A549 (cell line): ENCODE measurements around the gene PTHLH. TPM values are rescaled to one million over a fixed set of nuclear protein-coding genes. Genes with fewer than 3 reads are reported as not detected.

Source experiments
- ATAC-seq, 2 experiments: fragments of 200-7000 bp in 1 of 2; fragments of >200 bp in 1 of 2; cut with Nextera tagmentation in 1 of 2; cut with Tn5 transposase in 1 of 2; 3 replicates each; pipeline versions ENCODE4 v1.8.0 to v1.9.1; 2018 to 2020; ENCODE audit warnings: mild to moderate bottlenecking in 1 of 2, moderate library complexity in 1 of 2
- CTCF ChIA-PET: fragments of 300-600 bp; sonication (Branson Sonifier 250); formaldehyde crosslinking; extraction: SDS; loops from one replicate; lab custom pipeline; 2021; ENCODE audit warnings: antibody characterized with exemption, inconsistent platforms; lab: Yijun Ruan, JAX
- POLR2A ChIA-PET: fragments of 350-600 bp; formaldehyde crosslinking; extraction: SDS; loops from one replicate; lab custom pipeline; 2021; ENCODE audit warnings: antibody characterized with exemption, inconsistent platforms; lab: Yijun Ruan, JAX
- DNase-seq, 2 experiments: peaks; one replicate each; pipeline versions ENCODE4 v3.0.0 to v3.0.0-alpha.2; 2011 to 2016; ENCODE audit warnings: low read depth in 1 of 2, low spot score in 1 of 2
- FAIRE-seq: peaks from 2 replicates; lab custom pipeline; 2011; peaks lifted over from hg19 to GRCh38; lab: Jason Lieb, UNC
- H3K27ac ChIP-seq, 2 experiments: fragments of >200 bp; sonication (Bioruptor Twin); formaldehyde crosslinking; 3 replicates each; pipeline ENCODE4 v1.5.1; 2016 to 2017
- H3K4me1 ChIP-seq: fragments of >200 bp; sonication (Bioruptor Twin); formaldehyde crosslinking; 3 replicates; pipeline ENCODE4 v1.6.1; 2016
- H3K4me2 ChIP-seq: fragments of >200 bp; sonication (Bioruptor Twin); formaldehyde crosslinking; 3 replicates; pipeline ENCODE4 v1.6.1; 2016
- H3K4me3 ChIP-seq: fragments of >200 bp; sonication (Bioruptor Twin); formaldehyde crosslinking; 3 replicates; pipeline ENCODE4 v1.5.1; 2016
- H3K9me3 ChIP-seq: fragments of >200 bp; sonication (Bioruptor Twin); formaldehyde crosslinking; 3 replicates; pipeline ENCODE4 v1.6.1; 2016
- CBX2 ChIP-seq: fragments of 200-600 bp; sonication (generic); IDR thresholded peaks from 2 replicates; pipeline ENCODE4 v1.6.1; 2016; ENCODE audit warnings: low read depth, mild to moderate bottlenecking, borderline replicate concordance
- CBX8 ChIP-seq: fragments of 200-600 bp; sonication (generic); IDR thresholded peaks from 2 replicates; pipeline ENCODE4 v1.6.1; 2016
- CHD4 ChIP-seq: fragments of 200-600 bp; sonication (generic); IDR thresholded peaks from 2 replicates; pipeline ENCODE4 v1.6.1; 2016; ENCODE audit warnings: antibody characterized with exemption, mild to moderate bottlenecking, borderline replicate concordance
- EHF ChIP-seq: fragments of 250-450 bp; sonication (Bioruptor Pico); IDR thresholded peaks from 2 replicates; pipeline ENCODE4 v1.5.0; 2020; ENCODE audit warnings: mild to moderate bottlenecking
- EHMT2 ChIP-seq: fragments of 200-600 bp; sonication (generic); IDR thresholded peaks from 2 replicates; pipeline ENCODE4 v1.6.1; 2016; ENCODE audit warnings: antibody characterized with exemption, low read depth, mild to moderate bottlenecking, moderate library complexity
- ESRRA ChIP-seq: fragments of 150-350 bp; IDR thresholded peaks from 2 replicates; pipeline ENCODE4 v1.6.1; 2014; ENCODE audit warnings: mild to moderate bottlenecking, low read length, borderline replicate concordance
- FOXS1 ChIP-seq: fragments of 250-450 bp; sonication (Bioruptor Pico); IDR thresholded peaks from 2 replicates; pipeline ENCODE4 v1.5.0; 2020; ENCODE audit warnings: mild to moderate bottlenecking, moderate library complexity
- GATA3 ChIP-seq: IDR thresholded peaks from 2 replicates; pipeline ENCODE4 v1.6.1; 2012; ENCODE audit warnings: borderline replicate concordance
- HOXB13 ChIP-seq: fragments of 250-450 bp; sonication (Bioruptor Pico); IDR thresholded peaks from 2 replicates; pipeline ENCODE4 v1.5.0; 2020; ENCODE audit warnings: low read depth, mild to moderate bottlenecking, moderate library complexity
- MAZ ChIP-seq: fragments of 150-350 bp; IDR thresholded peaks from 2 replicates; pipeline ENCODE4 v1.6.1; 2014; ENCODE audit warnings: antibody characterized with exemption, low read depth, low read length, borderline replicate concordance
- MYC ChIP-seq: IDR thresholded peaks from 2 replicates; pipeline ENCODE4 v1.6.1; 2012; ENCODE audit warnings: mild to moderate bottlenecking, inconsistent platforms, low read length, improper control_type of control experiment, borderline replicate concordance
- NR3C1 ChIP-seq: fragments of >200 bp; sonication (Bioruptor Twin); formaldehyde crosslinking; IDR thresholded peaks from 3 replicates; pipeline ENCODE4 v1.6.1; 2017
- PHF8 ChIP-seq: fragments of 200-600 bp; sonication (generic); IDR thresholded peaks from 2 replicates; pipeline ENCODE4 v1.6.1; 2016; ENCODE audit warnings: low read depth, mild to moderate bottlenecking, antibody characterized with exemption, moderate library complexity, borderline replicate concordance
- RCOR1 ChIP-seq: fragments of 150-350 bp; IDR thresholded peaks from 2 replicates; pipeline ENCODE4 v1.6.1; 2014; ENCODE audit warnings: antibody characterized with exemption, low read length, low read depth
- RNF2 ChIP-seq: fragments of 200-600 bp; sonication (generic); IDR thresholded peaks from 2 replicates; pipeline ENCODE4 v1.6.1; 2016; ENCODE audit warnings: low read depth, mild to moderate bottlenecking, antibody characterized with exemption, moderate library complexity, borderline replicate concordance
- SMC3 ChIP-seq: fragments of >200 bp; sonication (Bioruptor Twin); formaldehyde crosslinking; IDR thresholded peaks from 3 replicates; pipeline ENCODE4 v1.6.1; 2018; ENCODE audit warnings: inconsistent platforms
- SREBF2 ChIP-seq: fragments of 450-650 bp; IDR thresholded peaks from 2 replicates; pipeline ENCODE4 v1.6.1; 2014; ENCODE audit warnings: mild to moderate bottlenecking, moderate library complexity
- ZC3H11A ChIP-seq: fragments of 450-650 bp; IDR thresholded peaks from 2 replicates; pipeline ENCODE4 v1.6.1; 2014; ENCODE audit warnings: antibody characterized with exemption, mild to moderate bottlenecking
- ZFP36 ChIP-seq: fragments of 450-650 bp; IDR thresholded peaks from 2 replicates; pipeline ENCODE4 v1.6.1; 2014; ENCODE audit warnings: borderline replicate concordance; ENCODE audit not compliant: partially characterized antibody
- ZNF302 ChIP-seq: fragments of 250-450 bp; sonication (Bioruptor Pico); IDR thresholded peaks from 2 replicates; pipeline ENCODE4 v1.9.0; 2021; ENCODE audit warnings: inconsistent platforms, mild to moderate bottlenecking, moderate library complexity
- WGBS: methylation state at CpG from one replicate; pipeline ENCODE4 v1.1.6; 2017; ENCODE audit errors: missing lambda C conversion rate; 5-methylcytosine and 5-hydroxymethylcytosine counted together
- polyA plus RNA-seq, 4 experiments: library from polyadenylated mRNA; depleted of rRNA in 3 of 4; stranded (reverse); fragments of >200 nt; fragmentation: RNase III in 1 of 4; extraction: RNeasy Plus Mini Kit Qiagen cat#74134 plus additional on column Dnase treatment in 1 of 4; gene quantifications; 2 replicates in 3 of 4; 3 replicates in 1 of 4; pipeline ENCODE4 v1.2.3, GENCODE V29; 2011 to 2017
- TF ChIP-seq, protein P1 (sequence below): fragments of 450-650 bp; IDR thresholded peaks from 2 replicates; pipeline ENCODE4 v1.6.1; 2014; ENCODE audit warnings: antibody characterized with exemption
- TF ChIP-seq, protein P2 (sequence below): fragments of 250-450 bp; sonication (Bioruptor Pico); IDR thresholded peaks from 2 replicates; pipeline ENCODE4 v1.5.0; 2021; ENCODE audit warnings: mild to moderate bottlenecking, moderate library complexity, borderline replicate concordance
- TF ChIP-seq, protein P3 (sequence below): fragments of 200-600 bp; sonication (generic); IDR thresholded peaks from 2 replicates; pipeline ENCODE4 v1.6.1; 2016; ENCODE audit warnings: antibody characterized with exemption, mild to moderate bottlenecking, moderate library complexity
- TF ChIP-seq, protein P4 (sequence below): fragments of >200 bp; sonication (Bioruptor Twin); formaldehyde crosslinking; IDR thresholded peaks from 2 replicates; pipeline ENCODE4 v1.6.1; 2016

Gene PTHLH
- polyA plus RNA-seq, 2 of the 4 experiments (the other 2 are of a cell fraction): 10.9 to 27.9 TPM

DNA sequence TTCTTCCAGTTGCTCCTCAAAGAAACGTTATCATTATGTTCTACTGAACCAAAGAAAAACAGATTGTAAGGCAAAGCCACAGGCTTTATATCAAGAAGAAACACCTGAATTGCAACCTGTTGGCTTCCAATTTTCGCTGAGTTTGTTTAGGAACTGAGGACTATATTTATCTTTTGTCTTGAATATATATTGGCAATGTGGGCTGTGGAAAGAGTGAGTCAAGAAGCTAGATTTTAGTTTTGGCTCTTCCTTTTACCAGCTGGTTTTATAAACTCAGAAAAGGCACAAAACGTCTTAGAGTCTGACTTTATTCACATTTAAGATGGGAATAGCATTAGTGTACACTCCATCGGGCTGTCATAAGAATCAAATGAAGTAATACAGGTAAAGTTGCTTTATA, 10.4 kb upstream of the PTHLH start:
- CTCF ChIA-PET: interaction anchor here (1.0 to 4.7 kb wide), 4 partner anchors 9 to 35 kb away, joined by 3 to 17 read pairs (median 7); no protein-coding TSS in a partner anchor
- 61% methylated on average over 4 of the region's 4 CpGs for WGBS
- H3K4me1 ChIP-seq: peaks cover 38% of the 10 kb centered on the region

DNA sequence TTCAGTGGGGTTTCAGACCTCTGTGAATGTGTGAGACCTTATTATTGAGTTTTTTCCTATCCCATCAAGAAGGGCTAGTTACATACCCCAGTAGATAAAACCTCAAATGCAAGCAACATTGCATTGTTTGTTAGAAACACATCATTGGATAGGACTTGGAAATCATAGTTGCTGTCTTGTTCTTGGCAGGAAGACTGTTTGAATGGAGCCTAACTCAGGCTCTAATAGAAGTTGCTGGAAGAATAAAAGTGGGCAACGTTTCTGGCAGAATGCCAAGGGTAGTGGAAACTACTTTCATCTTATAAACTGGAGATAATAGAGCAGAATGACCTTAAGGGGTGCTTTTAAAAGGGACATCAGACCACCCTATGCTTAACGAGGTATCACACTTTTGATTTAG, 9.9 kb upstream of the PTHLH start:
- ATAC-seq (no peak), DNase-seq (no peak), FAIRE-seq (peak; percentile 46)
- peak overlapping the region; percentile 9; the same call in 1 of the 3 replicates for H3K4me2 ChIP-seq
- H3K9me3 ChIP-seq: no peaks in the 10 kb centered on the region
- ChIA-PET CTCF (interaction anchor here (1.0 to 4.7 kb wide), 4 partner anchors 8 to 46 kb away, joined by 3 to 17 read pairs (median 3); no protein-coding TSS in a partner anchor), POLR2A (interaction anchor here (0.9 to 1.3 kb wide), 3 partner anchors 12 to 250 kb away, joined by 4 to 10 read pairs (median 6); partner anchors contain the start of gene CCDC91)
- H3K4me3 ChIP-seq: no peak overlapping the region
- H3K4me1 ChIP-seq: peaks cover 38% of the 10 kb centered on the region
- peak overlapping the region; percentile 24 to 84 for H3K27ac ChIP-seq
- WGBS: 42% methylated on average over 2 of the region's 2 CpGs
- TF ChIP-seq, protein P1, sequence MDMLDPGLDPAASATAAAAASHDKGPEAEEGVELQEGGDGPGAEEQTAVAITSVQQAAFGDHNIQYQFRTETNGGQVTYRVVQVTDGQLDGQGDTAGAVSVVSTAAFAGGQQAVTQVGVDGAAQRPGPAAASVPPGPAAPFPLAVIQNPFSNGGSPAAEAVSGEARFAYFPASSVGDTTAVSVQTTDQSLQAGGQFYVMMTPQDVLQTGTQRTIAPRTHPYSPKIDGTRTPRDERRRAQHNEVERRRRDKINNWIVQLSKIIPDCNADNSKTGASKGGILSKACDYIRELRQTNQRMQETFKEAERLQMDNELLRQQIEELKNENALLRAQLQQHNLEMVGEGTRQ: no peak
- TF ChIP-seq NR3C1 (no peak), CBX8 (no peak), SREBF2 (no peak), EHF (CRISPR knock-in tag) (no peak), FOXS1 (CRISPR knock-in tag) (no peak), PHF8 (no peak), CHD4 (no peak), ZFP36 (no peak), MAZ (no peak), RCOR1 (no peak)
- TF ChIP-seq, protein P2, sequence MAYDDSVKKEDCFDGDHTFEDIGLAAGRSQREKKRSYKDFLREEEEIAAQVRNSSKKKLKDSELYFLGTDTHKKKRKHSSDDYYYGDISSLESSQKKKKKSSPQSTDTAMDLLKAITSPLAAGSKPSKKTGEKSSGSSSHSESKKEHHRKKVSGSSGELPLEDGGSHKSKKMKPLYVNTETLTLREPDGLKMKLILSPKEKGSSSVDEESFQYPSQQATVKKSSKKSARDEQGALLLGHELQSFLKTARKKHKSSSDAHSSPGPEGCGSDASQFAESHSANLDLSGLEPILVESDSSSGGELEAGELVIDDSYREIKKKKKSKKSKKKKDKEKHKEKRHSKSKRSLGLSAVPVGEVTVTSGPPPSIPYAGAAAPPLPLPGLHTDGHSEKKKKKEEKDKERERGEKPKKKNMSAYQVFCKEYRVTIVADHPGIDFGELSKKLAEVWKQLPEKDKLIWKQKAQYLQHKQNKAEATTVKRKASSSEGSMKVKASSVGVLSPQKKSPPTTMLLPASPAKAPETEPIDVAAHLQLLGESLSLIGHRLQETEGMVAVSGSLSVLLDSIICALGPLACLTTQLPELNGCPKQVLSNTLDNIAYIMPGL: no peak
- TF ChIP-seq, protein P3, sequence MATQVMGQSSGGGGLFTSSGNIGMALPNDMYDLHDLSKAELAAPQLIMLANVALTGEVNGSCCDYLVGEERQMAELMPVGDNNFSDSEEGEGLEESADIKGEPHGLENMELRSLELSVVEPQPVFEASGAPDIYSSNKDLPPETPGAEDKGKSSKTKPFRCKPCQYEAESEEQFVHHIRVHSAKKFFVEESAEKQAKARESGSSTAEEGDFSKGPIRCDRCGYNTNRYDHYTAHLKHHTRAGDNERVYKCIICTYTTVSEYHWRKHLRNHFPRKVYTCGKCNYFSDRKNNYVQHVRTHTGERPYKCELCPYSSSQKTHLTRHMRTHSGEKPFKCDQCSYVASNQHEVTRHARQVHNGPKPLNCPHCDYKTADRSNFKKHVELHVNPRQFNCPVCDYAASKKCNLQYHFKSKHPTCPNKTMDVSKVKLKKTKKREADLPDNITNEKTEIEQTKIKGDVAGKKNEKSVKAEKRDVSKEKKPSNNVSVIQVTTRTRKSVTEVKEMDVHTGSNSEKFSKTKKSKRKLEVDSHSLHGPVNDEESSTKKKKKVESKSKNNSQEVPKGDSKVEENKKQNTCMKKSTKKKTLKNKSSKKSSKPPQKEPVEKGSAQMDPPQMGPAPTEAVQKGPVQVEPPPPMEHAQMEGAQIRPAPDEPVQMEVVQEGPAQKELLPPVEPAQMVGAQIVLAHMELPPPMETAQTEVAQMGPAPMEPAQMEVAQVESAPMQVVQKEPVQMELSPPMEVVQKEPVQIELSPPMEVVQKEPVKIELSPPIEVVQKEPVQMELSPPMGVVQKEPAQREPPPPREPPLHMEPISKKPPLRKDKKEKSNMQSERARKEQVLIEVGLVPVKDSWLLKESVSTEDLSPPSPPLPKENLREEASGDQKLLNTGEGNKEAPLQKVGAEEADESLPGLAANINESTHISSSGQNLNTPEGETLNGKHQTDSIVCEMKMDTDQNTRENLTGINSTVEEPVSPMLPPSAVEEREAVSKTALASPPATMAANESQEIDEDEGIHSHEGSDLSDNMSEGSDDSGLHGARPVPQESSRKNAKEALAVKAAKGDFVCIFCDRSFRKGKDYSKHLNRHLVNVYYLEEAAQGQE: no peak

More for the DNA sequence above, 10.4 kb upstream of the PTHLH start:
- Histone ChIP-seq H3K27ac (peak overlapping the region; percentile 24 to 84; a peak in 3 of 6 replicates), H3K4me3 (no peak overlapping the region), H3K9me3 (no peaks in the 10 kb centered on the region), H3K4me2 (no peak overlapping the region; the same call in 2 of the 3 replicates)
- TF ChIP-seq ZNF302 (CRISPR knock-in tag) (no peak), PHF8 (no peak), SREBF2 (no peak), RNF2 (no peak), MYC (no peak), GATA3 (no peak), CBX8 (no peak), ESRRA (no peak), SMC3 (no peak), HOXB13 (CRISPR knock-in tag) (no peak), EHMT2 (no peak), ZC3H11A (no peak), EHF (CRISPR knock-in tag) (no peak), CBX2 (no peak)
- TF ChIP-seq, protein P3: no peak
- TF ChIP-seq, protein P2: no peak
- TF ChIP-seq, protein P4, sequence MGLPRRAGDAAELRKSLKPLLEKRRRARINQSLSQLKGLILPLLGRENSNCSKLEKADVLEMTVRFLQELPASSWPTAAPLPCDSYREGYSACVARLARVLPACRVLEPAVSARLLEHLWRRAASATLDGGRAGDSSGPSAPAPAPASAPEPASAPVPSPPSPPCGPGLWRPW: no peak
- no peak for FAIRE-seq
- no peak for DNase-seq
- ATAC-seq: no peak
- POLR2A ChIA-PET: interaction anchor here (2.2 kb wide), 1 partner anchor 13 kb away, joined by 25 read pairs; no protein-coding TSS in a partner anchor
